Spleen (tissue), 11 donors: Measurements from ENCODE around the gene IMMP2L. TPM values are rescaled to one million over a fixed set of nuclear protein-coding genes. Genes with fewer than 3 reads are reported as not detected.

Source experiments
- DNase-seq: peaks from one replicate; pipeline ENCODE4 v3.0.0-alpha.2; 2020
- H3K27ac ChIP-seq, 8 donors: fragments of 200-600 bp; sonication (generic) in 7 of 8; 1 replicate in 4 of 8; 2 replicates in 4 of 8; pipeline versions ENCODE4 v1.5.0 to v1.8.0; 2016 to 2021; ENCODE audit warnings: inconsistent platforms in 4 of 8, mild to moderate bottlenecking in 4 of 8, moderate library complexity in 1 of 8
- H3K27me3 ChIP-seq, 7 donors: fragments of 200-600 bp; sonication (generic) in 6 of 7; replicated peaks in 1 of 7; 1 replicate in 4 of 7; 2 replicates in 3 of 7; pipeline versions ENCODE4 v1.5.0 to v1.8.0; 2016 to 2021; ENCODE audit warnings: inconsistent platforms in 3 of 7, mild to moderate bottlenecking in 1 of 7
- H3K36me3 ChIP-seq, 6 donors: fragments of 200-600 bp; sonication (generic) in 5 of 6; 1 replicate in 4 of 6; 2 replicates in 2 of 6; pipeline versions ENCODE4 v1.5.0 to v1.8.0; 2016 to 2021; ENCODE audit warnings: inconsistent platforms in 2 of 6
- H3K4me1 ChIP-seq, 6 donors: fragments of 200-600 bp; sonication (generic) in 5 of 6; 1 replicate in 3 of 6; 2 replicates in 3 of 6; pipeline versions ENCODE4 v1.5.0 to v1.8.0; 2016 to 2021; ENCODE audit warnings: inconsistent platforms in 3 of 6
- H3K4me3 ChIP-seq, 8 donors: fragments of 200-600 bp; sonication (generic) in 7 of 8; 1 replicate in 4 of 8; 2 replicates in 4 of 8; pipeline versions ENCODE4 v1.5.0 to v1.8.0; 2016 to 2021; ENCODE audit warnings: inconsistent platforms in 4 of 8, mild to moderate bottlenecking in 4 of 8, moderate library complexity in 2 of 8
- H3K9me3 ChIP-seq, 8 donors: fragments of 200-600 bp; sonication (generic) in 7 of 8; 1 replicate in 4 of 8; 2 replicates in 4 of 8; pipeline versions ENCODE4 v1.5.0 to v1.8.0; 2016 to 2021; ENCODE audit warnings: inconsistent platforms in 4 of 8
- POLR2A ChIP-seq, 3 donors: fragments of 450-650 bp; IDR thresholded peaks; one replicate each; pipeline ENCODE4 v1.5.1; 2017; ENCODE audit warnings: antibody characterized with exemption in 3 of 3, mild to moderate bottlenecking in 1 of 3
- POLR2AphosphoS5 ChIP-seq, 3 donors: sonication (generic); formaldehyde crosslinking; IDR thresholded peaks; one replicate each; pipeline ENCODE4 v1.5.1; 2017; ENCODE audit warnings: antibody characterized with exemption in 3 of 3
- WGBS, 5 donors: extraction: QIAGEN DNeasy Blood & Tissue Kit in 3 of 5; methylation state at CpG; one replicate each; pipeline versions ENCODE4 v1.1.5 to v1.1.7; 2013 to 2018; 5-methylcytosine and 5-hydroxymethylcytosine counted together
- intact Hi-C: fragments of 100-400 bp; cut with DNase I; formaldehyde crosslinking; loops from one replicate; pipeline ENCODE4 v1.15.0; 2023; ENCODE audit warnings: low total_unique reads
- polyA plus RNA-seq, 3 donors: library from polyadenylated mRNA; stranded (reverse); fragments of 200-250 nt; gene quantifications; one replicate each; pipeline ENCODE4 v1.2.1, GENCODE V29; 2013
- total RNA-seq, 7 donors: library from RNA; depleted of rRNA in 3 of 7; stranded (reverse); fragments of >200 nt in 3 of 7; fragmentation: NEBNext Ultra II Directional in 4 of 7; extraction: Animal tissue kit (Norgen Biotek cat#: 25700) in 4 of 7; gene quantifications; one replicate each; pipeline versions ENCODE4 v1.1.0 to v1.2.1, GENCODE V29; 2016 to 2021
- TF ChIP-seq, protein P1 (sequence below), 11 experiments: fragments of 200-600 bp in 7 of 11; fragments of 450-650 bp in 4 of 11; sonication (generic) in 4 of 11; IDR thresholded peaks in 8 of 11; conservative IDR thresholded peaks in 3 of 11; 1 replicate in 7 of 11; 2 replicates in 4 of 11; pipeline versions ENCODE4 v1.4.0 to v1.8.0; 2016 to 2021; ENCODE audit warnings: antibody characterized with exemption in 11 of 11, inconsistent platforms in 4 of 11, mild to moderate bottlenecking in 1 of 11
- donor health status: healthy with polysubstance abuse.
- donor health status: DM: no; HTN: no; CAD: no; lungs with moderate emphysema.
- donor health status: DM: no; HTN: no; CAD: no.
- donor health status: Bipolar disorder and iron deficiency.
- donor health status: healthy.
- donor health status: DM: no; HTN: no; CAD: no.
- donor health status: DM: yes; HTN: yes; CAD: no.

Gene IMMP2L
- total and polyA plus RNA-seq, 10 donors: 6.5 to 32.7 (median 9.8) TPM

DNA sequence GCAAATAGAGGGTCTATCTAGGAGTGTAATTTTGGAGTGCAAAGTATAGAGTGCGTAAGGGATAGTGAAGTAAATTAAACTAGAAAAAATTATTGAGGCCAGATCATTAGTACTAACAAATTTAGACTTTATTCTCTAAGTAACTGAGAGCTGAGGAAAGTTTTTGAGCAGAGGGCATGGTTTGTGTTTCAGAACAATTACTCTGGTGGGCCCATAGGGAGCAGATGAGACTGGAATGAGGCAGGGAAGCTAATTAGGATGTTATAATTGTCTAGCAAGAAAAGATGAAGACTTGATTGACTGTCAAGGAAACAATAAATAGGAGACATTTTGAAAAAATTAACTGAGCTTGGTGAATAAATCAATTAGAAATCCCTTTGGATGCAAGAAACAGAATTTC is 37.8 kb upstream of the IMMP2L start:
- peaks cover 0 to 21% (median 7%) of the 10 kb centered on the region in 8 donors for H3K9me3 ChIP-seq
- WGBS, 5 donors: 90 to 97% (median 93%) methylated on average over 1 of the region's 1 CpG
- TF ChIP-seq POLR2A (IDR thresholded peaks at IDR 0.05): no peak
- H3K4me3 ChIP-seq: no peak overlapping the region
- intact Hi-C loops: no loop called here
- H3K27ac ChIP-seq: no peak overlapping the region
- no peaks in the 10 kb centered on the region for H3K27me3 ChIP-seq
- no peak for DNase-seq
- no peaks in the 10 kb centered on the region for H3K36me3 ChIP-seq
- H3K4me1 ChIP-seq: no peaks in the 10 kb centered on the region

DNA sequence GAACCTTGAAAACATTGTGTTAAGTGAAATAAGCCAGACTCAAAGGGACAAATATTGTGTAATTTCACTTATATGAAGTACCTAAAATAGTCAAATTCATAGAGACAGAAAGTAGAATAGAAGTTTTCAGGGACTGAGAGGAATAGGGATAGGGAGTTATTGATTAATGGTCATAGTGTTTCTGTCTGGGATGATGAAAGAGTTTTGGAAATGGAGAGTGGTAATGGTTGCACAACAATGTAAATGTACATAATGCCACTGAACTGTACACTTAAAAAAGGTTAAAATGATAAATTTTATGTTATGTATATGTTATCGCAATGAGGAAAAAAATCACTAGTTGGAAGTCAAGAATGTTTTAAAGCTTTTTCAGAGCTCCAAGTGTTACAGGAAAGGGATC is 33.5 kb upstream of the IMMP2L start:
- no peak for TF ChIP-seq POLR2A (IDR thresholded peaks at IDR 0.05)
- TF ChIP-seq, protein P1, sequence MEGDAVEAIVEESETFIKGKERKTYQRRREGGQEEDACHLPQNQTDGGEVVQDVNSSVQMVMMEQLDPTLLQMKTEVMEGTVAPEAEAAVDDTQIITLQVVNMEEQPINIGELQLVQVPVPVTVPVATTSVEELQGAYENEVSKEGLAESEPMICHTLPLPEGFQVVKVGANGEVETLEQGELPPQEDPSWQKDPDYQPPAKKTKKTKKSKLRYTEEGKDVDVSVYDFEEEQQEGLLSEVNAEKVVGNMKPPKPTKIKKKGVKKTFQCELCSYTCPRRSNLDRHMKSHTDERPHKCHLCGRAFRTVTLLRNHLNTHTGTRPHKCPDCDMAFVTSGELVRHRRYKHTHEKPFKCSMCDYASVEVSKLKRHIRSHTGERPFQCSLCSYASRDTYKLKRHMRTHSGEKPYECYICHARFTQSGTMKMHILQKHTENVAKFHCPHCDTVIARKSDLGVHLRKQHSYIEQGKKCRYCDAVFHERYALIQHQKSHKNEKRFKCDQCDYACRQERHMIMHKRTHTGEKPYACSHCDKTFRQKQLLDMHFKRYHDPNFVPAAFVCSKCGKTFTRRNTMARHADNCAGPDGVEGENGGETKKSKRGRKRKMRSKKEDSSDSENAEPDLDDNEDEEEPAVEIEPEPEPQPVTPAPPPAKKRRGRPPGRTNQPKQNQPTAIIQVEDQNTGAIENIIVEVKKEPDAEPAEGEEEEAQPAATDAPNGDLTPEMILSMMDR (IDR thresholded peaks at IDR 0.05 in 8 of 11, conservative IDR thresholded peaks at IDR 0.05 in 3 of 11): no peak
- no peak for TF ChIP-seq POLR2AphosphoS5 (IDR thresholded peaks at IDR 0.05)
- Histone ChIP-seq H3K4me1 (no peaks in the 10 kb centered on the region), H3K27ac (no peak overlapping the region), H3K36me3 (no peaks in the 10 kb centered on the region), H3K9me3 (peaks cover 0 to 21% (median 7%) of the 10 kb centered on the region in 8 donors), H3K27me3 (no peaks in the 10 kb centered on the region), H3K4me3 (no peak overlapping the region)
- intact Hi-C loops: no loop called here
- 90 to 92% (median 91%) methylated on average over 1 of the region's 1 CpG for WGBS, 5 donors
- no peak for DNase-seq

DNA sequence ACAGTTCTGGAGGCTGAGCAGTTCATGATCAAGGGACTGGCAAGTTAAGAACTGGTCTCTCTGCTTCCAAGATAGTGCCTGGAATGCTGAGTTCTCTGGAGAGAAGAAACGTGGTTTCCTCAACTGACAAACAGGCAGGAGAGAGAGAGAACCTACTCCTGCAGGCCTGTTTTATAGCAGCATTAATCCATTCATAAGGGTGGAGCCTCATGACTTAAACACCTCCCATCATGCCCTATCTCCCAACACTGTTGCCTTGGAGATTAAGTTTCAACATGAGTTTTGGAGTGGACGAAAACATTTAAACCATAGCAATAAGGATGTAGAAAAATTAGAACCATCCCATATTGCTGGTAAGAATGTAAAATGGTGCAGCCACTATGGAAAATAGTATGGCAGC is 32.3 kb upstream of the IMMP2L start:
- Histone ChIP-seq H3K27me3 (no peaks in the 10 kb centered on the region), H3K36me3 (no peaks in the 10 kb centered on the region), H3K4me1 (no peaks in the 10 kb centered on the region), H3K27ac (no peak overlapping the region), H3K4me3 (no peak overlapping the region), H3K9me3 (peaks cover 0 to 21% (median 7%) of the 10 kb centered on the region in 8 donors)
- intact Hi-C loops: no loop called here
- DNase-seq: no peak
- 56 to 74% (median 70%) methylated on average over 2 of the region's 2 CpGs for WGBS, 5 donors
- TF ChIP-seq POLR2A (IDR thresholded peaks at IDR 0.05) (no peak), POLR2AphosphoS5 (IDR thresholded peaks at IDR 0.05) (no peak)

DNA sequence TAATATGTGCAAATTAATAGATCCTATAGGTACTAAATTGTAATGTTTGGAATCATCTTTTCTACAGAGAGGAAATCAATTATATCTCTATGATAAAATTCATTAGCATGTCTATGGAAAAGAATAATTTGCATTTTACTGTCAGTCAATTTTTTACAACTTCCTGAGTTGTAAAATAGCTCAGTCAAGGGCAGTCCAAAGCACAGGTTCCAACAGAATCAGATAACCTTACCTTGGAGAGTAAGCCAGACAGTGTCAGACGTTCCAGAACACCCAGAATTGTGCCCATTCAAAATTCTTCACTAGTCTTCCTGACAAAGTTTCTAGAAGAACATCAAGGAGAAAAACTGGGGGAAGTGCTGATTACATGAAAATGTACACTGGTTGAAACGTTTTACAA is 31.1 kb upstream of the IMMP2L start:
- TF ChIP-seq POLR2A (IDR thresholded peaks at IDR 0.05) (no peak), POLR2AphosphoS5 (IDR thresholded peaks at IDR 0.05) (no peak)
- TF ChIP-seq, protein P1 (IDR thresholded peaks at IDR 0.05 in 8 of 11, conservative IDR thresholded peaks at IDR 0.05 in 3 of 11): no peak
- Histone ChIP-seq H3K9me3 (peaks cover 0 to 21% (median 7%) of the 10 kb centered on the region in 8 donors), H3K27ac (no peak overlapping the region), H3K36me3 (no peaks in the 10 kb centered on the region), H3K4me3 (no peak overlapping the region), H3K4me1 (no peaks in the 10 kb centered on the region), H3K27me3 (no peaks in the 10 kb centered on the region)
- intact Hi-C loops: no loop called here
- DNase-seq: no peak
- 24 to 58% (median 45%) methylated on average over 2 of the region's 2 CpGs for WGBS, 5 donors

DNA sequence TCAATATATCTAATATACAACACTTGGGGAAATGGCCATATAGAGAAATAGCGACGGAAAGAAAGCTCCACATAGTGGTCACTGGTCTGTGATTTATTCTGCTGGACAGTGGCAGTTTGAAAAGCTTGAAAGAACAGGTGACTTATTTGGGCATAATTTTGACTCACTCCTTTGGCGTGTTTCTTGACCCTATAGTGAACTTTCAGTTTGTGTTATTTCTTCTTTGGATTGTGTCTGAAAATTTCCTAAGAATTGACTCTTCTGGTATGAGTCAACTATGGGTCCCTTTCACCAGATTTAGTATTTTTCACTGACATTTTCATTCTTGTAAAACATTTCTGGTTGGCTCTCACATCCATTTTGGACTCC is 25.8 kb upstream of the IMMP2L start:
- Histone ChIP-seq H3K4me1 (no peaks in the 10 kb centered on the region), H3K27me3 (no peaks in the 10 kb centered on the region), H3K4me3 (no peak overlapping the region), H3K36me3 (no peaks in the 10 kb centered on the region), H3K9me3 (no peaks in the 10 kb centered on the region), H3K27ac (no peak overlapping the region)
- intact Hi-C loops: no loop called here
- DNase-seq: no peak
- no peak for TF ChIP-seq POLR2AphosphoS5 (IDR thresholded peaks at IDR 0.05)
- no peak for TF ChIP-seq POLR2A (IDR thresholded peaks at IDR 0.05)
- TF ChIP-seq, protein P1 (IDR thresholded peaks at IDR 0.05 in 8 of 11, conservative IDR thresholded peaks at IDR 0.05 in 3 of 11): no peak
- 63 to 85% (median 80%) methylated on average over 3 of the region's 3 CpGs for WGBS, 5 donors
